Small intestine (tissue), 7 donors: ENCODE measurements around the gene AOPEP. TPM values are rescaled to one million over a fixed set of nuclear protein-coding genes. Genes with fewer than 3 reads are reported as not detected.

Source experiments
- DNase-seq, 2 donors: peaks; one replicate each; pipeline versions ENCODE4 v3.0.0 to v3.0.0-alpha.2; 2013
- FAIRE-seq: peaks from 2 replicates; lab custom pipeline; 2012; peaks lifted over from hg19 to GRCh38; lab: Jason Lieb, UNC
- H3K27ac ChIP-seq, 3 donors: one replicate each; pipeline ENCODE4 v1.5.1; 2013; ENCODE audit warnings: low read length in 2 of 3, mild to moderate bottlenecking in 2 of 3, control low read depth in 1 of 3, inconsistent platforms in 1 of 3, low read depth in 1 of 3, moderate library complexity in 1 of 3
- H3K27me3 ChIP-seq, 3 donors: one replicate each; pipeline ENCODE4 v1.6.1; 2013; ENCODE audit warnings: low read length in 3 of 3, inconsistent platforms in 1 of 3; ENCODE audit not compliant: control insufficient read depth in 3 of 3, insufficient read depth in 3 of 3
- H3K36me3 ChIP-seq, 3 donors: one replicate each; pipeline ENCODE4 v1.6.1; 2013; ENCODE audit warnings: low read length in 3 of 3, inconsistent platforms in 1 of 3, low read depth in 1 of 3, mild to moderate bottlenecking in 1 of 3, moderate library complexity in 1 of 3; ENCODE audit not compliant: control insufficient read depth in 3 of 3, insufficient read depth in 2 of 3
- H3K4me1 ChIP-seq, 3 donors: one replicate each; pipeline ENCODE4 v1.6.1; 2013; ENCODE audit warnings: low read length in 2 of 3, inconsistent platforms in 1 of 3, low read depth in 1 of 3, mild to moderate bottlenecking in 1 of 3, moderate library complexity in 1 of 3; ENCODE audit not compliant: control insufficient read depth in 3 of 3, insufficient read depth in 2 of 3
- H3K4me3 ChIP-seq, 3 donors: one replicate each; pipeline ENCODE4 v1.5.1; 2013; ENCODE audit warnings: low read length in 3 of 3, control low read depth in 1 of 3, inconsistent platforms in 1 of 3, low read depth in 1 of 3, mild to moderate bottlenecking in 1 of 3, moderate library complexity in 1 of 3
- H3K9me3 ChIP-seq, 2 donors: one replicate each; pipeline ENCODE4 v1.6.1; 2013; ENCODE audit warnings: low read depth in 1 of 2, low read length in 1 of 2; ENCODE audit not compliant: control insufficient read depth in 2 of 2, insufficient read depth in 1 of 2
- WGBS, 3 donors: extraction: QIAGEN DNeasy Blood & Tissue Kit; methylation state at CpG; one replicate each; pipeline ENCODE4 v1.1.7; 2013; 5-methylcytosine and 5-hydroxymethylcytosine counted together
- polyA plus RNA-seq, 4 donors: library from polyadenylated mRNA; stranded (reverse) in 3 of 4; unstranded in 1 of 4; fragments of 200-250 nt in 3 of 4; fragments of 120-200 nt in 1 of 4; gene quantifications; one replicate each; pipeline versions ENCODE4 v1.2.1 to v1.2.3, GENCODE V29; 2013
- donor health status: healthy with polysubstance abuse.
- donor health status: control.
- donor health status: control.
- donor health status: Bipolar disorder and iron deficiency.
- donor health status: healthy.

The AOPEP gene
- polyA plus RNA-seq, 4 donors, result 26.3 to 34.7 (median 28.4) TPM

DNA sequence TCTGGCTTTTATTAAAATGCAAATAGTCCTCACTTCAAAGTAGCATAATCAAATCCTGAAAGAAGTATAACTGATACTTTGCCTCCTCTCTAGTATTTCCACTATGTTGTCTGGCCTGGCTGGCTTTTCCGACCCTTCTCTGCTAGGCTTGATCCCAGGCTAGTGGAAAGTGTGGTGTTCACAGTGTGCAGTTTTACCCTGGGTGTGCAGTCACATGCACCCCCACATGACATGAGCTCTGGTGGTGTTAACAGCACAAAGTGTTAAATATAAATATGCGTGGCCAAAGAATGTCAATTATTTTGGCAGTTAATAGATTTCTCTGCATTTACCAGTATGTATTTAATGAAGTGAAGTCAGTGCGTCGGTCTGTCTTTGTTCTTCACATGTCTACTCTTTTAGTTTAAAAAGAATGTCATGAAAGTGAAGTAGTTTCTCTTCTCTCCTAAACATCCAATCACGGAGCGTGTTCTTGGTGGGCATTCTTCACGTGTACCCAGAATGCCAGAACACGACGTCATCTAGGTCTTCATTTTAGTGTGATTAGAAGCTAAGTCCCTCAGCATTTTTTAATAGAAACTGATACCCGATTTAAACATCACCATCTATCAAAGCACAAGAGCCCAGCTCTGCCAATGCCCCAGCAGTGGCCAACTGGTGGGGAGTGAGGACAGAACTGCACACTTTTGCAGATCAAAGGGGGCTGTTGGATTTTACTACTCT is 304.6 kb downstream of the AOPEP start:
- Histone ChIP-seq H3K9me3 (no peaks in the 10 kb centered on the region), H3K4me3 (no peak overlapping the region), H3K27me3 (no peaks in the 10 kb centered on the region), H3K36me3 (peaks cover 0 to 29% (median 2%) of the 10 kb centered on the region in 3 donors), H3K27ac (peak overlapping the region in 1 of 3 donors; percentile 62), H3K4me1 (peaks cover 2 to 42% (median 15%) of the 10 kb centered on the region in 3 donors)
- FAIRE-seq (no peak), DNase-seq (no peak)
- 72 to 80% (median 74%) methylated on average over 10 of the region's 10 CpGs for WGBS, 3 donors

- FAIRE-seq, result no peak
- no peak overlapping the region for H3K4me3 ChIP-seq
- H3K4me1 ChIP-seq, result peaks cover 2 to 40% (median 15%) of the 10 kb centered on the region in 3 donors
- H3K27me3 ChIP-seq, result no peaks in the 10 kb centered on the region
- no peaks in the 10 kb centered on the region for H3K9me3 ChIP-seq
- peak overlapping the region in 2 of 3 donors; percentile 32 to 62 for H3K27ac ChIP-seq
- DNase-seq, result peak in 1 of 2 donors; percentile 45
- H3K36me3 ChIP-seq, result peaks cover 0 to 27% (median 2%) of the 10 kb centered on the region in 3 donors
- 38 to 63% (median 49%) methylated on average over 5 of the region's 5 CpGs for WGBS, 3 donors
These were observed 305.4 kb downstream of the AOPEP start for GRCh38 chr9:95031711-95032461.

- H3K27me3 ChIP-seq, result no peaks in the 10 kb centered on the region
- peaks cover 0 to 28% (median 4%) of the 10 kb centered on the region in 3 donors for H3K36me3 ChIP-seq
- H3K4me3 ChIP-seq, result no peak overlapping the region
- WGBS, 3 donors, result 30 to 66% (median 47%) methylated on average over 9 of the region's 9 CpGs
- FAIRE-seq (no peak), DNase-seq (no peak)
- peak overlapping the region in 1 of 3 donors; percentile 62 for H3K27ac ChIP-seq
- H3K9me3 ChIP-seq, result no peaks in the 10 kb centered on the region
- peaks cover 2 to 40% (median 19%) of the 10 kb centered on the region in 3 donors for H3K4me1 ChIP-seq
These were observed 306.3 kb downstream of the AOPEP start for GRCh38 chr9:95032580-95033341.

GRCh38 chr9:95035846-95036245 is 309.3 kb downstream of the AOPEP start:
- DNase-seq (no peak), FAIRE-seq (no peak)
- Histone ChIP-seq H3K27ac (no peak overlapping the region), H3K4me1 (peaks cover 4 to 29% (median 25%) of the 10 kb centered on the region in 3 donors), H3K36me3 (peaks cover 0 to 24% (median 4%) of the 10 kb centered on the region in 3 donors), H3K27me3 (no peaks in the 10 kb centered on the region), H3K9me3 (no peaks in the 10 kb centered on the region), H3K4me3 (no peak overlapping the region)
- 69 to 84% (median 75%) methylated on average over 3 of the region's 3 CpGs for WGBS, 3 donors

DNA sequence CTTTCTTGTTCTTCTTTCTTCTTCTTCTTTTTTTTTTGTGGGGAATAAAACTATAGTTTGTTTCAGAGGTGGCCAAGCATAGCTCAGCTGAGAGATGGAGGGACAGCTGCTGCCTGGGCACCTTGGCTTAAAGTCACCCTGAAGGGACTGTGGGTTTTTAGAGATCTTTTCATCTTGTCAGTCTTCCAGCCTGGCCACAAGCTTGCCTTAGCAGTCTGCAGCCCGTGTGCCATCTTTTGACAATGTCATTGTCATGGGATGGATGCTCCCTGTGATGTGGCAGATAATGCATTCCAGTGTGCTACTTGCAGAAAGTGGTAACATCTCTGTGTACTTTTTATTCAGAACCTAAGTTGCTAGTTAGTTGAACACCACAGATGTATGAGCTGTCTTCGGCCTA is 310.2 kb downstream of the AOPEP start:
- 76 to 86% (median 83%) methylated on average over 2 of the region's 2 CpGs for WGBS, 3 donors

DNA sequence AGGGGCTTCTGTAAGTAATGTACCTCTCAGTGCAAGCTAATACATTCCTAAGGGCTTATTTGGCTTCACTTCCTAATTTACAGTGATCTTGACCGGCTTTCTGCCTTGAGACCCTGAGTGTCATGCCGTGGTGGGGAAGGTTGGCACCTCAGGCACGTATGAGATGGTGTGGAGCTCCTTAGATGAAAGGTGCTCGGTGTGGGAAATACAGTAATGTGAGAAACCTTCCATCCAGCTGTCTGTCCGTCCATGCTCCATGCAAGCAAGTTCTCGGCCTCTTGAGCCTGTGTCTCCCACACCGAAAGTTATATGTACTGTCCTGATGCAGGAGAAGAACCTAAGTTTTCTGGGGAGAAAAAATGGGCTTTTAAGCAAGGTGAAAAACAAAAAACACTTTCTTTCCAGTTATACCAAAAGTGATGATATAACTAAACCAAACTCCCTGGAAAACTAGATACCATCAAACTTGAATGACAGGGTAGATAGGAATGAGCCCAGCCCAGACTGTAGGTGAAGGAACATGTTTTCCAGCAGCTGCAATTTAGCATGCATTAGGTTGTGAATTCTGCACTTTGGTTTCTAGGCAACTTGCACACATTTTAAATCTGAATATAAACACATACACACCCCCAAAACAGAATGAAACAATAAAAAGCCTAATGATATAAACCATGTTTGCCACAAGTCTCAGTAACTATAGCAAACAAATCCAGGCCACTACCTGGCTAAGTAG is 311.5 kb downstream of the AOPEP start:
- no peak overlapping the region for H3K4me3 ChIP-seq
- no peaks in the 10 kb centered on the region for H3K27me3 ChIP-seq
- no peaks in the 10 kb centered on the region for H3K9me3 ChIP-seq
- peaks cover 0 to 19% (median 4%) of the 10 kb centered on the region in 3 donors for H3K36me3 ChIP-seq
- FAIRE-seq (no peak), DNase-seq (no peak)
- peak overlapping the region in 1 of 3 donors; percentile 8 for H3K27ac ChIP-seq
- 83 to 88% (median 85%) methylated on average over 7 of the region's 7 CpGs for WGBS, 3 donors
- H3K4me1 ChIP-seq, result peaks cover 4 to 22% (median 16%) of the 10 kb centered on the region in 3 donors

More for the DNA sequence above, 310.2 kb downstream of the AOPEP start:
- Histone ChIP-seq H3K4me1 (peaks cover 6 to 31% (median 21%) of the 10 kb centered on the region in 3 donors), H3K27ac (no peak overlapping the region), H3K9me3 (no peaks in the 10 kb centered on the region), H3K27me3 (no peaks in the 10 kb centered on the region), H3K4me3 (no peak overlapping the region), H3K36me3 (peaks cover 0 to 24% (median 4%) of the 10 kb centered on the region in 3 donors)
- FAIRE-seq, result no peak
- DNase-seq, result no peak

DNA sequence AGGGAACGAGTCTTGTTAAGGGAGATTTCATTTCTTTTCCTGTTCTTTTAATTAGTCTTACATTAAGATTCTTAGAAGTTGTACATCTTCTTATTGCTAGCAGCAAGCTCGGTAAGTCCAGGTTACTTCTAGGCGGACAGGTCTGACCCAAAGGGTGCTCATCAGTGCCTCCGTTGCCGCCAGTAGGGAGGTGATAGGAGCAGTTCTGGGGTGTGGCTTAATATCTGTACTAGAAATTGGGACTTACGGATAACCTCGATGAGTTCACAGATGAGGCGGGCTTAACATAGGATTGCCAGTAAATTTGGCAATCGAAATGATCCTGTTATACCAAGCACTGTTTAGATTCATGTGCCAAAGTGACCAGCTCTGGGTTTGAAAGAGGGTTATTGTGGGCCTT is 312.2 kb downstream of the AOPEP start:
- DNase-seq (no peak), FAIRE-seq (no peak)
- no peak overlapping the region for H3K27ac ChIP-seq
- H3K27me3 ChIP-seq, result no peaks in the 10 kb centered on the region
- no peak overlapping the region for H3K4me3 ChIP-seq
- H3K9me3 ChIP-seq, result no peaks in the 10 kb centered on the region
- peaks cover 0 to 21% (median 4%) of the 10 kb centered on the region in 3 donors for H3K36me3 ChIP-seq
- H3K4me1 ChIP-seq, result peaks cover 4 to 22% (median 13%) of the 10 kb centered on the region in 3 donors
- WGBS, 3 donors, result 83 to 92% (median 86%) methylated on average over 9 of the region's 9 CpGs
